Stimulated activated CD8-positive, alpha-beta memory T cell treated with anti-CD3 and anti-CD28 coated beads, Interleukin-7, amount 100 ng/mL, for 1 hour (primary cell): ENCODE measurements around the gene LRRC8E.
"Not testable (repeated sequence)": the region's sequence is repeated elsewhere in the genome, so short reads cannot be mapped to it uniquely, and the experiment has no call there.

Experiments
- DNase-seq, 2 donors: peaks; one replicate each; pipeline ENCODE4 v3.0.0-alpha.2; 2020; ENCODE audit warnings: low read depth in 2 of 2

LRRC8E gene

DNA sequence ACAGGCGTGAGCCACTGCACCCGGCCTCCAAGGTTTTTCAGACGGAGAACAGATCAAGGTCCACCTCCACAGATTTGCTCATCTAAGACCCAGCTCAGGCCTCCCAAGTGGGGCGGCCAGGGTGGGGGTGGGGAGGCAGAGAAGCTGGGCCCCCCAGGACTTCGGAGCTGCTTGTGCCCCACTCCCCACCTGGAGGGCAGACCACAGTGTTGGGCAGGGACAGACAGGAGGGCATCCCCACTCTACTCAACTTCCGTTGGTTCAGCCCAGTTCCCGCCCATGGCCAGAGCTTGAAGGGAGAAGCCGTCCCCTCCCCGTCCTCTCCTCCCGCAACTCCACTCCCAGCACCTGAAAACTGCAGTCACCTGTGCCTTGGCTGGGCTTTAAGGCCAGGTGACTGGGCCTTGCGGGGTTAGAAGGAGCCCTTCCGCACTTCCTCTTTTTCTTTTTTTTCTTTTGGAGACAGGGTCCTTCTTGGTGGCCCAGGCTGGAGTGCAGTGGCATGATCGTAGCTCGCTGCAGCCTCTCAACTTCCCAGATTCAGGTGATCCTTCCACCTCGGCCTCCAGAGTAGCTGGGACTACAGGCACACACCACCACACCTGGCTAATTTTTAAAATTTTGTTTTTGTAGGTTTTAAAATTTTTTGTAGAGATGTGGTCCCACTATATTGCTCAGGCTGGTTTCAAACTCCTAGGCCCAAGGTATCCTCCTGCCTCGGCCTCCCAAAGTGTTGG, 734 bp upstream of the LRRC8E start:
- no peak for DNase-seq

- no peak for DNase-seq
Observed at GRCh38 chr19:7888826-7889217, 512 bp downstream of the LRRC8E start.

- DNase-seq, result not testable (repeated sequence)
Observed at GRCh38 chr19:7893362-7894101, 5.2 kb downstream of the LRRC8E start.

DNA sequence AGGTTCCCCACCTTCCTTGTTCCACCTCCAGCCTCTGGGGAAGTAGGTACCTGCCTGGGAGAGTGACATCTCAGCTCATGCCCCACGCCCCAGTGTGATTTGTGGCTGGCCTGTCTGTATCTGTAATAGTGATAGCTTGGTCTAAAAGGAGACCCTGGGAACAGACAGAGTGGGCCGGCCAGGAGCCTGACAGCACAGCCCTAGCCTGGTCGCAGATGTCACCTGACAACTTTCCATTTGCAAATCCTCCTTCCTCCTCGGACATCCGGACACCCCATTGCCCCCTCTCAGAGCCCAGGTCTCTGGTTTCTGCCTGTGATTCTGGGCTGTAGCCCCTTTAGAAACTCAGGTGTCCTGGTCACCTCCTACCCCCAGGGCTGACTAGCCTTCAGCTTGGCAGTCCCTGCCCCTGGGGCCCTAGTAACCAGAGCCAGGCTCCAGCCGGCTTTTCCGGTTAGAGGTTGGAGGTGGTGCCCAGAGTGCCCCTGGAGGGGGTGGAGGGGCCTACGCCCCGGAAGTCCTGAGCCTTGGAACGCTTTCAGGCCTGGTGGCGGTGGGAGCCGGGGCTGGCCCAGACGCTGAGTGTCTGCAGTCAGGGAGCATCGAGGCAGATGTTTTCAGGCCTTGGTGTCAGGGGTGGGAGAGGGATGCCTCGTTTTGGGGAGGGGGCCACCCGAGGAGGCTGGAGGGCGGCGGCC, 6.5 kb downstream of the LRRC8E start:
- no peak for DNase-seq

DNA sequence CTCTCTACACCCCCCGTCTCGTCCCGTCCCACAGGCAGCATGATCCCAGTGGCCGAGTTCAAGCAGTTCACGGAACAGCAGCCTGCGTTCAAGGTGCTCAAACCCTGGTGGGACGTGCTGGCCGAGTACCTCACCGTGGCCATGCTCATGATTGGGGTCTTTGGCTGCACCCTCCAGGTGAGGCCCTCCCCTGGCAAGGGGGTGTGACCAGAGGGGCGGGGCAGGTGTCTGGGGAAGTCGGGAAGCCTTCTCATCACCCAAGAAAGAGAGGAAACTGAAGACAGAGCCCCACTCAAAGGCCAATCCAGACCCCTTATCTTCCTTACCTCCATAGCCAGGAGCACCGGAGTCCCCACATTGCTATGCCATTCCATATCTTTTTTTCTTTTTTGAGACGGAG, 7.3 kb downstream of the LRRC8E start:
- no peak for DNase-seq

GRCh38 chr19:7897292-7897691, 9.0 kb downstream of the LRRC8E start:
- DNase-seq, result no peak

- DNase-seq, result no peak
Observed at GRCh38 chr19:7898967-7899366, 10.7 kb downstream of the LRRC8E start.

- DNase-seq, result no peak
Observed at GRCh38 chr19:7899751-7900378, 11.6 kb downstream of the LRRC8E start.

GRCh38 chr19:7900401-7900870, 12.1 kb downstream of the LRRC8E start:
- no peak for DNase-seq

DNA sequence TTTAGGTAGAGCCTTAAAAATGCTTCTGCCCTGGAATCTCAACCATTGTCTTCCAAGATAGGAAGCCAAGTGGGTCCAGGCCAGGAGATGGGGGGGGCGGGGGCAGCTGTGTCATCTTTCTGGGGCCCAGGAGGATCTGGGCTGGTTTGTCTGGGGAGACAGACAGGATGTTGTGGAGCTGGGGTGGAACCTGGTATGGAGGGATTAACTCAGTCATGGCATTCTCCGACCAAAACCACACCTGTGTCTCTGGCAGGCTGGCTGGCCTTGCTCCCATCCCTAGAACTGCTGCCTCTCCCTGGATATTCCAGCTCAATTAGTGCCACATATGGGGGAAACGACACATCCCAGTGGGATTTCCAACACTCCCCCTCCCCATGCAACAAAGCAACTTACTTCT, 12.6 kb downstream of the LRRC8E start:
- no peak for DNase-seq

DNA sequence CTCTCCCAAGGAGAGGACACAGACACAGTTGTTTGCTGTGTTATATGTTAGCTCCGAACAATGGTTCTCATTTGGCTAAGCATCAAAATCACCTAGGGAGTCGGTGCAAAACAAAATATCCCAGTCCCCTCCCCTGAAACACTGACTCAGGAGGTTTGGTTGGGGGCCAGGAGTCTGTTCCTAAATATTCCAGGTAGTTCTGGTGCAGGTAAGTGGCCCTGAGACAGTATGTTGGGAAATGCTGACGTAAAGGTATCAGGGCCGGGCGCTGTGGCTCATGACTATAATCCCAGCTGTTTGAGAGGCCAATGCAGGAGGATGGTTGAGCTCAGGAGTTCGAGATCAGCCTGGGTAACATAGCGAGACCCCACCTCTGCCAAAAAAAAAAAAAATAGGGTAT, 13.0 kb downstream of the LRRC8E start:
- no peak for DNase-seq

DNA sequence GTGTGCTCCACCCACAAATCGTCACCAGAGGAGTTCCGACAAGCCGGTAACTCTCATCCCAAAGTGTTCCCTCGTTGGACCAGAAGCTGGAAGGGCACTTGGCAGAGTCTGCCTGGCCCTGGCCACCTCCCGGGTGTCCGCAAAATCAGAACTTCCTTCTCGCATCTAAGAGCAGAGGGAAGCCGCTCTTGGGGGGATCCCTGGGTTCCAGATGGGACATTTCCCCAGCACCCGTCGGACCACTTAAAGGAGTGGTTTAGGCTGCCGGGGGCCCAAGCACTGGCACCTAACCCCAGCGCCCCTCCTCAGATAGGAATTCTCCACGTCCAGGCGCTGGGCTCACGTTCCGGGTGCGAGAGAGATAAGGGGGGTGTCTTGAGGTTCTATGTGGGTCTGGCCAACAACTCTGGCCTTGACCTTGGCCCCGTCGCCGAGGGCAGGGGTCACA, 14.5 kb downstream of the LRRC8E start:
- DNase-seq, result no peak

- peak; percentile 100 for DNase-seq
Observed at GRCh38 chr19:7903244-7904073, 15.1 kb downstream of the LRRC8E start, which contains the start of gene MAP2K7. MAP2K7 (plus strand) TSS chr19:7903877; CDS start chr19:7903945, 68 bp downstream.

DNA sequence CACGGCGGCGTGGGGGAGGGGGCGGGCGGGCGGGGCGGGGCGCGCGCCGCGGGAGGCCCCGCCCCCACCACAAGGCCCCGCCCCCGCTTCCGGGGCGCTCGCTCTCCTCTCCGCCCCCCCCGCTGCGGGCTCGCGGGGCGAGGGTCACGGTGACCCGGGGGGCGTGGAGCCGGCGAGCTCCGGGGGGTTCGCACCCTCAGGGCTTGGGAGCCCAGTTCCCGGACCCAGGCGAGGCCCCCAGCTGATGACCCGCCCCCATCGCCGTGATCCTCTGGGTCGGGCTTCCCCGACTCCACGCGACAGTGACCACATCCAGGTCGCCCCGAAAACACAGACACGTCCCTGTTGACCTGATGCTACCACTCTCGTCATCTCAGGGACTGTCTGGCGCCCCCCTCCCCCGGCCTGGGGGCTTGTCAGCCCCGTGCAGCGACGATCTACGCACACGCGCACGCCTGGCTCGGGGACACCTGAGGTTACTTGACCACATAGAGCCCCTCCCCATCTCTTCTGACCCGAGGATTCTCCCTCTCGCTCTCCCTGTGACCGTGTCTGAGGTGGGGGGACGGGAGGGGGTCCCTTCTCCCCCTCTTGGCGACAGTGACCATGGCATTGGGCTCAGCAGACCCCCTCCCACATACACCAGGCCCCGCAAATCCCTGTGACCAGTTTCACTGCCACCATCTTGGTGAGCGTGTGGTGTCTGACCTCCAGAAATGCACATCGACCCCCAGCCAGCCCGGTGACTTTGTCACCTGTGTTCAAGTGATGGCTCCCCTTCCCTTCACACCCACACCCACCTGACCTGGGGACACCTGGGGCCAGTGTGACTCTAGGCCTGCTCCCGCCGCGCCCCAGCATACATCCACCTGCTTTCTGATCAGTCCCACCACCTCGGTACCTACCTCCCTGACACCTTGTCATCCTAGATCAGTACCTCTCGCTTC, 16.0 kb downstream of the LRRC8E start:
- DNase-seq, result peak; percentile 31 to 34

DNA sequence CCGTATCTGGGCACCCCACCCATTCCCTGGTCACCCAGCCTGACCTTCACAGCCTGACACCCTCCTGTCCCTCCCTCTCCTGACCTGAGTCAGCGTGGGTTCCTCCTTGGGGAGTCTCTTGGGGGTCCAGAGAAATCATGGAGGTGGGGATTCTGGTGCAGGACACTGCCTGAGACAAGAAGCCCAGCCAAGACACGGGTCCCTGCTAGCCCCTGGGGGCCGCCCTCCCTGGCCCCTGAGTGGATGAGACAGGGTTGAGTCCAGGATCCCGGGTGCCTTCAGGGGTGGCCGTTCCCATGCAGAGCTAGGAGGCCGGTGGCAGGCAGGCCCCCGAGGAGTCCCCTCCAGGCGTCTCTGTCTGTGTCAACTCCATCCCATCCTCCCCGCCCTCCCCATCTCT, 17.0 kb downstream of the LRRC8E start:
- no peak for DNase-seq

GRCh38 chr19:7905859-7906258, 17.5 kb downstream of the LRRC8E start:
- no peak for DNase-seq

- DNase-seq, result no peak
Observed at GRCh38 chr19:7907122-7907521, 18.8 kb downstream of the LRRC8E start.

- DNase-seq, result no peak
Observed at GRCh38 chr19:7907544-7907943, 19.2 kb downstream of the LRRC8E start.

GRCh38 chr19:7908078-7908699, 19.9 kb downstream of the LRRC8E start:
- DNase-seq, result no peak
